CD4-positive, alpha-beta T cell (primary cell): ENCODE measurements around the gene COPG1. TPM values are rescaled to one million over a fixed set of nuclear protein-coding genes. Genes with fewer than 3 reads are reported as not detected.

ENCODE experiments used
- ATAC-seq: fragments of 200-7000 bp; cut with Tn5 transposase; one replicate; pipeline ENCODE4 v1.10.0; 2022; ENCODE audit warnings: mild to moderate bottlenecking; ENCODE audit not compliant: poor library complexity
- CTCF ChIA-PET: fragments of 350-600 bp; sonication (Branson Sonifier 250); formaldehyde crosslinking; loops from one replicate; lab custom pipeline; 2021; ENCODE audit warnings: antibody characterized with exemption, inconsistent platforms; lab: Charles Lee
- POLR2A ChIA-PET: fragments of 350-600 bp; sonication (Branson Sonifier 250); formaldehyde crosslinking; loops from one replicate; lab custom pipeline; 2021; ENCODE audit warnings: antibody characterized with exemption, inconsistent platforms; lab: Charles Lee
- DNase-seq, 14 experiments: peaks; one replicate each; pipeline ENCODE4 v3.0.0-alpha.2; 2013 to 2020; ENCODE audit warnings: mixed read lengths in 2 of 14
- H3K27ac ChIP-seq, 2 donors: one replicate each; pipeline versions ENCODE4 v1.5.1 to v1.7.0; 2013; ENCODE audit warnings: low read length in 2 of 2, low read depth in 1 of 2, mild to moderate bottlenecking in 1 of 2
- H3K27me3 ChIP-seq, 2 experiments: 1 replicate in 1 of 2; 2 replicates in 1 of 2; pipeline versions ENCODE4 v1.6.1 to v1.7.0; 2013; ENCODE audit warnings: low read length in 2 of 2, control low read depth in 1 of 2, mild to moderate bottlenecking in 1 of 2, moderate library complexity in 1 of 2; ENCODE audit not compliant: insufficient read depth in 2 of 2, control insufficient read depth in 1 of 2
- H3K36me3 ChIP-seq: one replicate; pipeline ENCODE4 v1.6.1; 2013; ENCODE audit warnings: low read length, control low read depth; ENCODE audit not compliant: insufficient read depth
- H3K4me1 ChIP-seq: one replicate; pipeline ENCODE4 v1.6.1; 2013; ENCODE audit warnings: low read length, control low read depth; ENCODE audit not compliant: insufficient read depth
- H3K4me3 ChIP-seq: one replicate; pipeline ENCODE4 v1.5.1; 2013; ENCODE audit warnings: mild to moderate bottlenecking, low read length, moderate library complexity
- H3K9me3 ChIP-seq, 2 experiments: 1 replicate in 1 of 2; 2 replicates in 1 of 2; pipeline versions ENCODE4 v1.6.1 to v1.7.0; 2013; ENCODE audit warnings: low read length in 2 of 2, mild to moderate bottlenecking in 2 of 2, control low read depth in 1 of 2, moderate library complexity in 1 of 2; ENCODE audit not compliant: control insufficient read depth in 1 of 2, insufficient read depth in 1 of 2
- H3K27ac Mint-ChIP-seq: one replicate; pipeline ENCODE4 v1.8.0; 2020; ENCODE audit warnings: mixed read lengths
- H3K27me3 Mint-ChIP-seq: one replicate; pipeline ENCODE4 v1.8.0; 2021; ENCODE audit warnings: mixed read lengths
- H3K36me3 Mint-ChIP-seq: one replicate; pipeline ENCODE4 v1.8.0; 2021; ENCODE audit warnings: low read depth, mixed read lengths
- H3K4me1 Mint-ChIP-seq: one replicate; pipeline ENCODE4 v1.8.0; 2021; ENCODE audit warnings: low read depth, mixed read lengths
- H3K4me3 Mint-ChIP-seq: one replicate; pipeline ENCODE4 v1.8.0; 2020; ENCODE audit warnings: mild to moderate bottlenecking, mixed read lengths
- H3K9me3 Mint-ChIP-seq: one replicate; pipeline ENCODE4 v1.8.0; 2020; ENCODE audit warnings: mixed read lengths
- intact Hi-C, 2 experiments: fragments of 100-400 bp; cut with DNase I in 1 of 2; cut with micrococcal nuclease in 1 of 2; formaldehyde crosslinking; loops; one replicate each; pipeline versions ENCODE4 v1.15.1 to v1.9.0; 2023 to 2025; cut with DNase I, micrococcal nuclease
- total RNA-seq, 174 experiments: library from RNA in 2 of 174; stranded (reverse) in 2 of 174; gene quantifications; one replicate each; pipeline ENCODE4 v1.2.3 and lab custom pipeline; 2021 to 2026
- TF ChIP-seq, protein P1 (sequence below): fragments of 200-600 bp; IDR thresholded peaks from one replicate; pipeline ENCODE4 v1.8.0; 2022; ENCODE audit warnings: antibody characterized with exemption, mild to moderate bottlenecking

Gene COPG1
- total RNA-seq, 2 experiments from 2014 or later = 77.7 to 79.3 TPM

DNA sequence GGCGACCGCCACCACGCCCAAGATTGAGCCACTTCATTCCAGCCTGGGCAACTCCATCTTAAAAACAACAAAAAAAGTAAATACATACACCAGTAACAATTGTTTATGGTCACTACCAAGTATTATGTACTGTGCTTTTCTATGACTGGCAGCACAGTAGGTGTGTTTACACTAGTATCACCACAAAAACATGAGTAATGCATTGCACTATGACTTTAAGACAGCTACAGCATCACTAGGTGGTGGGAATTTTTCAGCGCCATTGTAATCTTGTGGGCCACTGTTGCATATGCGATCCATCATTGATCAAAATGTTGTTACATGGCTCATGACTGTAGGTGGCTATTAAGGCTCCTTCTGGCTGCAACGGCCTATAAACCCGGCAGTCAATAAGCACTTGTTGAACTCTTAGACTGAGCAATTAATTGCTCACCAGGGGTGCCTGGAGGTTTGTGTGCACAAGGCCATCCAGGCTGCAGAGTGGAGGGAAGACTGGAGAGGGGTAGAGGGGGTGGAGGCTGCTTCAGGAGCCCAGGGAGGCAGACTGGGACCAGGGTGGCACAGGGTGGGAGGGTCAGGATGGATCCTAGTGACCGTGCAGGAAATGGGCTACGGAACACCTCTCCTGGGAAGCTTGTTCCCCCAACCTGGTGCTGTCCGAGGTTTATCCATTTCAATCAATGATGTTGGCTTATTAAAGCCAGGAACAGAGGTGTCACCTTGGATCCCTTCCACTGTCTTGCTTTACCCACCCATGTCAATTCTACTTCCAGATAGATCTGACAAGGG is 17.9 kb upstream of the COPG1 start:
- TF ChIP-seq, protein P1, sequence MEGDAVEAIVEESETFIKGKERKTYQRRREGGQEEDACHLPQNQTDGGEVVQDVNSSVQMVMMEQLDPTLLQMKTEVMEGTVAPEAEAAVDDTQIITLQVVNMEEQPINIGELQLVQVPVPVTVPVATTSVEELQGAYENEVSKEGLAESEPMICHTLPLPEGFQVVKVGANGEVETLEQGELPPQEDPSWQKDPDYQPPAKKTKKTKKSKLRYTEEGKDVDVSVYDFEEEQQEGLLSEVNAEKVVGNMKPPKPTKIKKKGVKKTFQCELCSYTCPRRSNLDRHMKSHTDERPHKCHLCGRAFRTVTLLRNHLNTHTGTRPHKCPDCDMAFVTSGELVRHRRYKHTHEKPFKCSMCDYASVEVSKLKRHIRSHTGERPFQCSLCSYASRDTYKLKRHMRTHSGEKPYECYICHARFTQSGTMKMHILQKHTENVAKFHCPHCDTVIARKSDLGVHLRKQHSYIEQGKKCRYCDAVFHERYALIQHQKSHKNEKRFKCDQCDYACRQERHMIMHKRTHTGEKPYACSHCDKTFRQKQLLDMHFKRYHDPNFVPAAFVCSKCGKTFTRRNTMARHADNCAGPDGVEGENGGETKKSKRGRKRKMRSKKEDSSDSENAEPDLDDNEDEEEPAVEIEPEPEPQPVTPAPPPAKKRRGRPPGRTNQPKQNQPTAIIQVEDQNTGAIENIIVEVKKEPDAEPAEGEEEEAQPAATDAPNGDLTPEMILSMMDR = no peak
- Mint-ChIP-seq H3K27ac (no peak overlapping the region), H3K27me3 (no peaks in the 10 kb centered on the region), H3K9me3 (no peaks in the 10 kb centered on the region), H3K4me1 (peaks cover 15% of the 10 kb centered on the region), H3K36me3 (no peaks in the 10 kb centered on the region), H3K4me3 (no peak overlapping the region)
- no peak overlapping the region for H3K4me3 ChIP-seq
- no peak for ATAC-seq
- H3K4me1 ChIP-seq = peaks cover 16% of the 10 kb centered on the region
- intact Hi-C loops = no loop called here
- H3K36me3 ChIP-seq = no peaks in the 10 kb centered on the region
- peak in 1 of 14 experiments; percentile 39 for DNase-seq
- ChIA-PET CTCF (no interaction called here), POLR2A (no interaction called here)
- H3K9me3 ChIP-seq = no peaks in the 10 kb centered on the region
- H3K27ac ChIP-seq = no peak overlapping the region
- no peaks in the 10 kb centered on the region for H3K27me3 ChIP-seq

DNA sequence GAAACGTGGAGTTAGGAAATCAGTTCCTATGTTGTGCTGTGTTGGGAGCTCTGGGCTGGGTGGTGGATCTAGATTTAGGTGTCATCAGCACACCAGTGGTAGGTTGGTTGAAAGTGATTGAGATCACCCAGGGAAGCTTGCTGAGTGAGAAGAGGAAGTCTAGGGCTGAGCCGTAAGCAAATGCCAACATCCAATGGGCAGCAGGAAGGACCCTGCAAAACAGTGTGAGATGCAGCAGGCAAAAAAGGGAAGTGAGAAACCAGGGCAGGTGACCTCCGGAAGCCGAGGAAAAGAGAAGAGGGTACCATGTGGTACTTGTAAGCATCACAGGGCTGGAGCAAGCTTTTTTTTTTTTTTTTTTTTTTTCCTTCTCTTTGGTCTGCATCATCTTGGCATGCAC is 15.9 kb upstream of the COPG1 start:
- TF ChIP-seq, protein P1 = no peak
- Mint-ChIP-seq H3K27me3 (no peaks in the 10 kb centered on the region), H3K4me3 (no peak overlapping the region), H3K9me3 (no peaks in the 10 kb centered on the region), H3K4me1 (peaks cover 5% of the 10 kb centered on the region), H3K36me3 (no peaks in the 10 kb centered on the region), H3K27ac (no peak overlapping the region)
- intact Hi-C loops = no loop called here
- Histone ChIP-seq H3K36me3 (no peaks in the 10 kb centered on the region), H3K27ac (no peak overlapping the region), H3K4me1 (peaks cover 10% of the 10 kb centered on the region), H3K9me3 (no peaks in the 10 kb centered on the region), H3K4me3 (no peak overlapping the region), H3K27me3 (no peaks in the 10 kb centered on the region)
- DNase-seq = peak in 3 of 14 experiments; percentile 44 to 75 (median 68)
- CTCF ChIA-PET = interaction anchor here (0.7 kb wide), 1 partner anchor 502 kb away, joined by 3 read pairs; no protein-coding TSS in a partner anchor
- POLR2A ChIA-PET = interaction anchor here (0.9 kb wide), 1 partner anchor 264 kb away, joined by 4 read pairs; no protein-coding TSS in a partner anchor
- ATAC-seq = no peak

DNA sequence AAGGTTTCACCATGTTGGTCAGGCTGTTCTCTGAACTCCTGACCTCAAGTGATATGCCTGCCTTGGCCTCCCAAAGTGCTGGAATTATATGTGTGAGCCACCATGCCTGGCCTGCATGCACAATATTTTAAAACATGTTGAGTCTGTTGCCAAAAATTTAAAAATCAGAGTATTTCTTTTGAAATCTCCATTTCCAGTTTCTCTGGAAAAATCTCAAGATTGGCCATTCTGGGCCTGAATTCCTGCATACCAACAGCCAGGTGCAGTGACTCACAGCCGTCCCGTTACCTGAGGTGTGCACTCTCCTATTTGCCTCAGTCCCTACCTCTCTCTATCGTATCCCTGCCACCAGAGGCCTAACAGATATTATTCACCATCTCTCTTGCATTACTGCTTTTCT is 15.0 kb upstream of the COPG1 start:
- Mint-ChIP-seq H3K9me3 (no peaks in the 10 kb centered on the region), H3K4me1 (peaks cover 6% of the 10 kb centered on the region), H3K36me3 (no peaks in the 10 kb centered on the region), H3K27ac (no peak overlapping the region), H3K27me3 (no peaks in the 10 kb centered on the region), H3K4me3 (no peak overlapping the region)
- CTCF ChIA-PET = interaction anchor here (0.7 kb wide), 1 partner anchor 501 kb away, joined by 3 read pairs; no protein-coding TSS in a partner anchor
- intact Hi-C loops = no loop called here
- POLR2A ChIA-PET = no interaction called here
- H3K36me3 ChIP-seq = no peaks in the 10 kb centered on the region
- no peak for DNase-seq
- no peak overlapping the region for H3K4me3 ChIP-seq
- H3K27ac ChIP-seq = no peak overlapping the region
- ATAC-seq = no peak
- H3K4me1 ChIP-seq = peaks cover 12% of the 10 kb centered on the region
- no peaks in the 10 kb centered on the region for H3K9me3 ChIP-seq
- TF ChIP-seq, protein P1 = no peak
- no peaks in the 10 kb centered on the region for H3K27me3 ChIP-seq
